Stimulated activated CD4-positive, alpha-beta T cell treated with anti-CD3 and anti-CD28 coated beads, Interleukin-1b, Interleukin-23, amount 100 ng/mL, for 24 hours (primary cell): ENCODE data around the gene MARCHF10.

Experiments
- DNase-seq, 4 experiments: peaks; one replicate each; pipeline ENCODE4 v3.0.0-alpha.2; 2020; ENCODE audit warnings: low read depth in 4 of 4, low spot score in 1 of 4

MARCHF10 gene

GRCh38 chr17:62822080-62822904 is 14.2 kb upstream of the MARCHF10 start:
- DNase-seq = no peak

DNA sequence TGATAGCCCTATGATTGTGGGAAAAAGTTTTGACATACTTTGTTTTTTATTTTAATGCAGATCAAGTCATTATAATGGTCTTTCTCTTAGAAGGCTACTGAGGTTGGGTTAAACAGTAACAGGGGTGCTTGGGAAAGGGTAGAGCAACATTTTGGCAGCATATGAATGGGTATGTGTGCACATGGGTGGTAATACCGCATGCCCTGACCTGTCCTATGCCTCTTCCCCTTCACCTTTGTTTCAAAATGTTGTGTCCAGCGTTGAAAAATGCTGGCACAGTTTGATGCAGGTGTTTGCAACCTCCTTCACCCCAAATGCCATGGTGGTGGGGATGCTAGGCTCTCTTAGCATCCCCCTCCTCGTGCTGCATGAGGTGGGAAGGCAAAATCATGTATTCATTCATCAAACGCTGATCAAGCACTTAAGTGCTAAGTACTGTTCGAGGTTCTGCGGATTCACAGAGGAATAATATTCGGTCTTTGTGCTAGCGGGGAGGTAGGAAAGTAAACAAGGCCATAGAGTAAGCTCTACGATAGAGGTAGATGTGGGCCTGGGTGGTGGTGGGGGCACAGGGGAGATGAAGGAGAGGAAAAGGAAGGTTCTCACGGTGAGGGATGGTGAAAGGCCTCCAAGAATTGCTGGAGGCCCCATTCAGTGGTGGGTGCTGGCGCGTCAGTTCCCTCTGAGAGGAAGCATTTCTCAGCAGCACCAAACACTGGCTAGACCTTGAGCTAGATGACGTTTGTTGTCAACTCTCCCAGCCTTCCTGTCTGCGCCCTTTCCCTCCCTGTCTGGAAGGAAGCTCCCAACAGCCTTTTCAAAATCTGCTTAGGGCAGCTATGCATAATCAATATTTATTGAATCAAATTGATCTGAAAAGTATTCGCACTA is 13.3 kb upstream of the MARCHF10 start:
- no peak for DNase-seq

DNA sequence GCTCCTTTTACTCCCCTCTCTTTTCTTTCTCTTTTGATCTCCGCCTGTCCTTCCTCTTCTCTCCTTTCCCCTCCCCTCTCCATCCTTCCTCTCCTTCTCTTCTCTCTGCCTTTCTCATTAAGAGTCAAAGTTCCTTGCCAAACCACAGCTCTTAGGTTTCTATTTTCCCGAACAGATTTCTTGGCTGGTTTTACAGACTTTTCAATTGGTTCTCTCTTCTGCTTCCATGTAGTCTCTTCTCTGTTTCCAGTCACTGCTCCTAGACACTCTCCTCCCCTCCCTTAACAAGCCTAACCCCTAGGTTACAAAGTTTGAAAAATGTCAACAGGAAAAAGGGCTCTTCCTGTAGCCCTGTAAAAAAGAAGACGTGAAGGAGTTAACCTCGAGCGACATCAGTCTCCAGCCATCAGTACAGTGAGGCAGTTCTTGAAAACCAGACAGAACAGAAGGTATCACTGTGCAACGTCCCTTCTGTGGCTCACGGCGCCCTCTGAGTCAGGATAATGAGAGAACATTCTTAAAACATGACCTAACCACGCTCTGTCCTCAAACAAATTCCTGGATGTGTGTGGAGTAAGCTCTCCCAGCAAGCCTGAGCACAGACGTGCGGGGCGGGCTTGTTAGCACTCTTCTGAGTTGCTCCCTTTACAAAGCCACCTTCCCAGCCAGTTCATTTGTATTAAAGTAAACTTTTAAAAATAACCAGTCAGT is 11.6 kb upstream of the MARCHF10 start:
- DNase-seq = no peak

DNA sequence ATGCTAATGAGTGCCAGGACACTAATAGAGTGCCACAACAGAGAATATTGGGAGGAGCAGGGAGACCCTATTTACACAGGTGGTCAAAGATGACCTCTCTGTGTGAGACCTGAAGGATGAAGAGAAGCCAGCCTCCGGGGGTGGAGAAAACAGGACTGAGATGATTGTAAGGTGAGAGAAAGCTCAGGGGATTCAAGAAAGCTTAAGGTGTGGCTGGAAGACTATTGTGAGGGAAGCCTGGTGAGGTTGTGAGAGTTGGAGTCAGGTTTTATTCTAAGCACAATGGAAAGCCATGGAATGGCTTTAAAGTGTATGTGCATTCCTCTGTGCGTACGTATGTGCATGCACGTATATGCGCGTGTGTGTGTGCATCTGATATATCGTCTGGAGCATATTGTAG is 10.4 kb upstream of the MARCHF10 start:
- DNase-seq = no peak

DNA sequence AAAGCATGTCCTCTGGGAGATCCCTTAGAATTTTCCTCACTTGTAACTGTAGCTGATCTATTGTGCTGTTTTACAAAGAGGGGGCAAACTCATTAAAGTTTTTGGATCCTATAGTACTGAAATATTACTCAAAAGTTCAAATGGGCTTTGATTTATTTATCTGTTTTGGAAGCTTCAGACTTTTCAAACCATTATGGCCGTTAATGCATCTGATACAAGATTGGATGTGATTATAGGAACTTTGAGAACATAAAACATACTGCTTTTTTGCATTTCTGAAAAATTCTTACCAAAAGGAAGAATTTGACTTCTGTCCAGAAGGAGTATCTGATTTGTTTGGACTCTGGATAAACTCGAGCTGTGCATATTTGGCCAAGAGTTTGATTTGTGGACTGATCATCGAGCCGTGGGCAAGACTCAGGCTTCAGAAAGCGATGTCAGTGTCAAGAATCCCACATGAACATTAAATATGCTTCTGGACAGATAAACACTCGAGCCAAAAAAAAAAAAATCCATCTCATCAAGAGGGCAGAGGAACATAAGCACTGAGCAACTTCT is 8.2 kb upstream of the MARCHF10 start:
- no peak for DNase-seq

GRCh38 chr17:62809656-62810055 is 1.5 kb upstream of the MARCHF10 start:
- no peak for DNase-seq

- no peak for DNase-seq
Observed at GRCh38 chr17:62808576-62808970, 459 bp upstream of the MARCHF10 start.

DNA sequence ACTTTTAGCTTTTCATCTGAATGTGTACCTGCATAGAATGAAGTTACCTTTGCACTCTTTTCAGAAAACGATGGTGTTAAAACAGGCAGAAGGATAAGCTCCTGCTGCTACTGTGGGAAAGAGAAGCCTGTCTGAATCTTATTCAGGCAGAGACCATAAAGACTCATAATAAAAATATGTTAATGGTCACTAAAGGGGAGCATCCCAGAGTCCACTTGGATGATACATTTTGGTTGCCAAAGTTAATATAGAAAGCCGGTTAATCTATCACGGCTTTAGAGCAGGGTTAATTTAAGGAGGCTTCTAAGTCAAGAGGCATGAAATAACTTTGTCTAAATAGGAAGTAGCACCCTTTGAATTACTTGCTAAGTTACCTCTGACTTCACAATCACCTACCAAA is 2.9 kb downstream of the MARCHF10 start:
- no peak for DNase-seq

- no peak for DNase-seq
Observed at GRCh38 chr17:62804822-62805221, 3.3 kb downstream of the MARCHF10 start.

GRCh38 chr17:62804025-62804424 is 4.1 kb downstream of the MARCHF10 start:
- no peak for DNase-seq

DNA sequence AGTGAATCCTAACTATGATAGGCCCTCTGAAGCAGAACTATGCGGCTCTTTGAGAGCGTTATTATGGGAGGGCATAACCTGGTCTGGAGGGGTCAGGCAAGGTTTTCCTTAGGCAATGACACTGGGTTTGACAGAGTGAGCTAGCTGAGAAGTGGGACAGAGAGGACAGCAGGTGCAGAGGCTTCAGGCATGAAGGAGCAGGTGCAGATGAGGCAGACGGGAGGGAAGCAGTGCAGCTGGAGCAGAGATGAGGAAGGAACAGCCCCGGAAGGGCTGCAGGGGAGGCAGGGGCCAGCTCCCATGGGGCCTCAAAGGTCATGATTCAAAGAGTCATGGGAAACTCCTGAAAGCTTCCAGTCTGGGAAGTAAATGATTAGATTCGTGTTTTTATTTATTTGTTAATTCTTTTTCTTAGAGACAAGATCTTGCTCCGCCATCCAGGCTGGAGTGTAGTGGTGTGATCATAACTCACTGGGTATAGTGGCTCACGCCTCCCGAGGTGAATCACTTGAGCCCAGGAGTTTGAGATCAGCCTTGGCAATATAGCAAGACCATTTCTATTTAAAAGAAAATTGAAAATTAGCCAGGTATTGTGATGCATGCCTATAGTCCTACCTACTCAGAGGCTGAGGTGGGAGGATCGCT is 5.4 kb downstream of the MARCHF10 start:
- no peak for DNase-seq

GRCh38 chr17:62801553-62802114 is 6.5 kb downstream of the MARCHF10 start:
- no peak for DNase-seq

- DNase-seq = no peak
Observed at GRCh38 chr17:62800585-62800984, 7.5 kb downstream of the MARCHF10 start.

GRCh38 chr17:62797959-62798358 is 10.2 kb downstream of the MARCHF10 start:
- DNase-seq = no peak

DNA sequence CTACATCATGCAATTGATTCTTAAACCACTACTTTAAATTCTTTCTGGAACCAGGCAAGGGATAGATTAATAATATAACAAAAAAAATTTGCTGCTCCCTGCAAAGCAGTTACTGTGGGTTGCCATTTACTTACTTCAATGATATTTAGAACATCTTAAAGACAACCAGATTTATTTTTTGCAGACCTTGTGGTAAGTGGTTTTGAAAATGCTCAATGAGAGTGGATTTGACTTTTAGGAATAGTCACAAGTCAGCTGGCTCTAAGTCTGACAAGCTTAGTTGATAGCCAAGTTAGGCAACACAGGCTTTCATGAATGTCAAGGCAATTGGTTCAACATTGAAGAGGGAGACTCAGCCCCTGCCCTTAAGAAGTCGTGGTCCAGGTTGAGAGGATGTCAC is 11.8 kb downstream of the MARCHF10 start:
- DNase-seq = no peak

DNA sequence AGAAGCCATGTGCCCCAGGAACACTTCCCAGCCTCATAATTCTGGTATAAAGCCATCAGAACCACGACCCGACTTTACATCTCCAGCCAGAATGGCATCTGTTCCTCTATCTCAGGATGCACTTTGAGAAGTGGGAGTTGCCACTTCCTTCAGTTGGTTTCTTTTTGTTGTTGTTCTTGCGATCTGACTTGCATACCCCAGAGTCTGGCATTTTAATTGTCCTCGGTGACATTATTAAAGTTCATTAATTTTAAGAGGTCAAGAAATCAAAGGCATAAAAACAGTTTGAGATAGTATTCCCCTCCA is 13.5 kb downstream of the MARCHF10 start:
- DNase-seq = no peak

DNA sequence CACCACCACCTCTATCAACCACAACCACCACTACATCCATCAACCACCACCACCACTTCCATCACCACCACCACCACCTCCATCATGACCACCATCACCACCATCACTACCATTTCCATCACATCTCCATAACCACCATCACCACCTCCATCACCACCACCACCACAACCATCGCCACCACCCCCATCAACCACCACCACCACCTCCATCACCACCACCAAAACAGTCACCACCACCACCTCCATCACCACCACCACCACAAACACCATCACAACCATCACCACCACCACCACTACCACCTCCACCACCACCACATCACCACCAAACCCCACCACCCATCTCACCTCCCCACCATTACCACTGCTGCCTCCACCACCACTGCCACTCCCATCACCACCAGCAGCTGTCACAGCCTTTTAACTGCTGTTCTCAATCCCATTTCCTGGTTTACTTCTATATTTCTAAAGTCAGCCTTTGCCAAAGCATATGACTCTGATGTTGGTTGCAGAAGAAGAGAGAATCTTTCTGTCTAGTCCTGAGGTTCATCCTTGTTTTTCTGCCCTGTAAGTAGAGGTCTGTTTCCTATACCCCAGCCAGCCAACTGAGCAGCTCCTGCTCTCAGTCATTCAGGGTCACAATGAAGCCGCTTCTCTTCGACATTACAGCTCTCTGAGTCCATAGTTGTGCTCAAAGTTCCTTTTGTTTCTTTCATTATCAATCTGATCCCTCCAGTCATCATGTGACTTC is 14.0 kb downstream of the MARCHF10 start:
- DNase-seq = no peak

DNA sequence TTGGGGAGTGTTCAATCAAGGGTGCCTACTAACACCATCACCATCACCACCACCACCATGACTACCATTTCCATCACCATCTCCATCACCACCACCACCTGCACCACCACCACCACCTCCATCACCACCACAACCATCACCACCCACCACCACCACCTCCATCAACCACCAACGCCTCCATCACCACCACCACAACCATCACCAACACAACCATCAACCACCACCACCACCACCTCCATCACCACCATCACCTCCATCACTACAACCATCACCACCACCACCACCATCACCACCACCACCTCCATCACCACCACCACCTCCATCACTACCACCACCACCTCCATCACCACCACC is 15.7 kb downstream of the MARCHF10 start:
- DNase-seq = no peak

- no peak for DNase-seq
Observed at GRCh38 chr17:62791767-62792446, 16.2 kb downstream of the MARCHF10 start.
